22Rv1 (cell line): ENCODE data around the gene OR2T33.
"Not testable (repeated sequence)": the region's sequence is repeated elsewhere in the genome, so short reads cannot be mapped to it uniquely, and the experiment has no call there.

Experiments used
- H3K27ac ChIP-seq: fragments of 450-650 bp; 2 replicates; pipeline ENCODE4 v1.5.1; 2017
- ZFX ChIP-seq: fragments of 450-650 bp; IDR thresholded peaks from 2 replicates; pipeline ENCODE4 v1.6.1; 2017; ENCODE audit warnings: antibody characterized with exemption, borderline replicate concordance
- TF ChIP-seq, protein P1 (sequence below): fragments of 450-650 bp; IDR thresholded peaks from 2 replicates; pipeline ENCODE4 v1.5.1; 2017; ENCODE audit warnings: mild to moderate bottlenecking

The OR2T33 gene, protein sequence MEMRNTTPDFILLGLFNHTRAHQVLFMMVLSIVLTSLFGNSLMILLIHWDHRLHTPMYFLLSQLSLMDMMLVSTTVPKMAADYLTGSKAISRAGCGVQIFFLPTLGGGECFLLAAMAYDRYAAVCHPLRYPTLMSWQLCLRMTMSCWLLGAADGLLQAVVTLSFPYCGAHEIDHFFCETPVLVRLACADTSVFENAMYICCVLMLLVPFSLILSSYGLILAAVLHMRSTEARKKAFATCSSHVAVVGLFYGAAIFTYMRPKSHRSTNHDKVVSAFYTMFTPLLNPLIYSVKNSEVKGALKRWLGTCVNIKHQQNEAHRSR

DNA sequence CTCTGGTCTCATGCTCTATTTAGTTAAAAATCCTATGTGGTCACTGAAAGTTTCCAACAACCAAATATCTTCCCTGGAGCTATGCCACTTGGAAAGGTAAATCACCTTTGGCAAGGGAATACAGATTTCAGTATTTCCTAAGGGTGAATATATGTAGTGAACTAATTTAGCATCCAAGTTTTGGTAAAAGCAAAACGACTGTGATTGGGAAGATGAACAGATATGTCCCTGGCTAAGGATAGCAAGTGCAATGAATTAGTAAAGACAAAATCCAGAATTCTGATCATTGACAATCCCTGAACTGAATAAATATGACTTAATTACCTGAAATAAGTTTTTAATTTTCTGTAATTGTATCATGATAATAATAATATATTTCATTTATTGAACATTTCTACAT is at the start of gene OR2T33:
Gene OR2T33, minus strand, starts transcription at position 101 of the 400 bp plus-strand sequence. CDS start 4,162 bp downstream, outside the sequence.
- no peak within 1 kb of the TSS for H3K27ac ChIP-seq
- TF ChIP-seq ZFX: no peak
- TF ChIP-seq, protein P1, sequence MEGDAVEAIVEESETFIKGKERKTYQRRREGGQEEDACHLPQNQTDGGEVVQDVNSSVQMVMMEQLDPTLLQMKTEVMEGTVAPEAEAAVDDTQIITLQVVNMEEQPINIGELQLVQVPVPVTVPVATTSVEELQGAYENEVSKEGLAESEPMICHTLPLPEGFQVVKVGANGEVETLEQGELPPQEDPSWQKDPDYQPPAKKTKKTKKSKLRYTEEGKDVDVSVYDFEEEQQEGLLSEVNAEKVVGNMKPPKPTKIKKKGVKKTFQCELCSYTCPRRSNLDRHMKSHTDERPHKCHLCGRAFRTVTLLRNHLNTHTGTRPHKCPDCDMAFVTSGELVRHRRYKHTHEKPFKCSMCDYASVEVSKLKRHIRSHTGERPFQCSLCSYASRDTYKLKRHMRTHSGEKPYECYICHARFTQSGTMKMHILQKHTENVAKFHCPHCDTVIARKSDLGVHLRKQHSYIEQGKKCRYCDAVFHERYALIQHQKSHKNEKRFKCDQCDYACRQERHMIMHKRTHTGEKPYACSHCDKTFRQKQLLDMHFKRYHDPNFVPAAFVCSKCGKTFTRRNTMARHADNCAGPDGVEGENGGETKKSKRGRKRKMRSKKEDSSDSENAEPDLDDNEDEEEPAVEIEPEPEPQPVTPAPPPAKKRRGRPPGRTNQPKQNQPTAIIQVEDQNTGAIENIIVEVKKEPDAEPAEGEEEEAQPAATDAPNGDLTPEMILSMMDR: no peak

DNA sequence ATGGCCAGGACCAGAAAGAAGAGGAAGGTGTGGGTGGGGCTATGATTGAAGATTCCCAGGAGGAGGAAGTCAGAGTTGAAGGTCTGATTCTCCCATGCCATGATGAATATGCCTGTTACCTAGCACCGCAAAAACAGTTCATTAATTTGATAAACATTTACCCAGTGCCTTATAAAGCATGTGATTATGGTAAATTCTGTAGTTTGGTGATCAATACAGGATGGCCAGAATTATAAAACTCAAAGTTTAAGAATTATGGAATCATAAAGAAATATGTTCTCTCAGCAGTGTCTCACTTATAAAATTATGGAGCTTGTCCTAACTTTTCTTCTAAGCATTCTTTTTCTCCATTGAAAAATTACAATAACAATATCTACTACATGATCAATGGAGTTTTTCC is 46.7 kb upstream of the OR2T33 start, which contains the start of gene OR2M7:
Gene OR2M7, minus strand, starts transcription at position 101 of the 400 bp plus-strand sequence. Its CDS starts 0 bp downstream, at position 101.
- TF ChIP-seq, protein P1: no peak
- TF ChIP-seq ZFX: no peak
- H3K27ac ChIP-seq: no peak within 1 kb of the TSS

DNA sequence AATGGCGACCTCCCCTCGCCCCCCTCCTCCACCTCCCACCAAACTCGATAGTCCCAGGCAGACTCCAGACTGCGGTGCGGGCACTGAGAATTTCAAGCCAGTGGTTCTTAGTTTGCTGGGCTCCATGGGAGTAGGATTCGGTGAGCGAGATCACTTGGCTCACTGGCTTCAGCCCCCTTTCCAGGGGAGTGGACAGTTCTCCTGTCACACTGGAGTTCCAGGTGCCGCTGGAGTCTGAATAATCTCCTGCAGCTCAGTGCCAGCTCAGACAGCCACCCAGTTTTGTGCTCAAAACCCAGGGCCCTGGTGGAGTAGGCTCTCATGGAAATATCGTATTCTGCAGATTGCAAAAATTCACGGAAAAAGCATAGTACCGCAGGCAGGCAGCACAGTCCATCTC is 39.0 kb upstream of the OR2T33 start:
- TF ChIP-seq, protein P1: no peak
- TF ChIP-seq ZFX: no peak
- H3K27ac ChIP-seq: no peak overlapping the region

DNA sequence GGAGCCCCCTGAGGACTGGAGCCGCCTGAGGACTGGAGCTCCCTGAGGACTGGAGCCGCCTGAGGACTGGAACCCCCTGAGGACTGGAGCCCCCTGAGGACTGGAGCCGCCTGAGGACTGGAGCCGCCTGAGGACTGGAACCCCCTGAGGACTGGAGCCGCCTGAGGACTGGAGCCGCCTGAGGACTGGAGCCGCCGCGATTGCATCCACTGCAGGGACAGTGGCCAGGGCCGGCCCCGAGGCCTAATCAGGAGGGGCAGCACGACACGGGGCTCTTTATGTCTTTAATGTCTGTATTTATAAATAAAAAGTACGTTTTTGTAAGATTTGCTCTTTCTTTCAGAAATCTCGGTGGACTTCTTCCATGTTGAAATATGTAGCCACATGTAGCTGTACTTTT is 29.0 kb upstream of the OR2T33 start:
- not testable (repeated sequence) for H3K27ac ChIP-seq

DNA sequence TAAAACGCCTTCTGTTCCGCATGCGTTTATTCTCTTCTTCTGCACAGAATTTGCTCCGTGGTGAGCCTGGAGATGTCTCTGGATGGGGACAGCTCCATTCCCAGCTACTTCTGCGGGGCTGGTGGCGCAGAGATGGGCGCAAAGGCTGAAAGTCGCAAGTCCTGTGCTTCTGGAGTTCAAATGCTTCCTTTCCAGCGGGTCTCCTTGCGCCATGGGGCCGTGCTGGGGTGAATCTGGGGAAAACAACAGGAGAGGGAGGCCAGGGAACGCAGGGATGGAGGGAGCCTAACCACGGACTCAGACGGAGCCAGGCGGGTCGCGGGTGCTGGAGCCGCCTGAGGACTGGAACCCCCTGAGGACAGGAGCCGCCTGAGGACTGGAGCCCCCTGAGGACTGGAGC is 28.3 kb upstream of the OR2T33 start:
- H3K27ac ChIP-seq: no peak overlapping the region
- TF ChIP-seq, protein P1: no peak
- no peak for TF ChIP-seq ZFX

DNA sequence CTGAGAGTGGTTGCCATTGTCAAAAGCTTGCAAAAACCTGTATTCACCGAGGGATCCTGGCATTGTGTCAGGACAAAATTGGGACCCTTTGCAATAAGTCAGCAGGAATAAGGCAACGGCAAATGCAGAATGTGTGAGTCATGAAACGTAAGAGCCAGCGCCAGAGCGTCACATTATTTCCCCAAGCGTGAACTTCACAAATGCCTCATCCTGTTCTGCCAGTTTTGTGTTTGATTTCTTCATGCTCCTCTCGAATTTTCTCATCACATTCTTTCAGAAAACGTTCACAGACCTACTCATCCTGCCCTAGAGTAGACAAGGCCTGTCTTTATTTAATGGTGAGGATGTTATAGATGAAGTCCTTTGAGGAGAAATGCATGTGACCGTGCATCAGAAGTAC is 27.9 kb upstream of the OR2T33 start:
- H3K27ac ChIP-seq: not testable (repeated sequence)

DNA sequence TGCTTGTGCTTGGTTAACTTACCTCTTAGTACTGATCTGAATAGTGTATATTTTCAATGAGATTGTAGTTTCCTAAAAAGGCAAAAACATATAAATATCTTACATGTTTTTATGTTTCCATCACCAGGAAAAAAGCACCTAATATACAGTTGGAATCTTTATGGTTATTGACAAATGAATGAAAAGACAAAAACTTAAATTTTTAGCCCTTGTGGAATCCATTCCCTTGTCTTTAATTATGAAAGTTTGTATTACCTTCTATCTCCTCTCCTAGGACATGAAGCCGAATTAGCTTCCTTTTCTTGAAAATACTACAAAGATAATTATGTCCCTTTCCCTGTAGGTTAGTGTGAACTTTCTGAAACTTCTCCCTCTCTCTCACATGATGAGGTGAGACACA is 25.5 kb upstream of the OR2T33 start, which contains the start of gene OR2T12:
Gene OR2T12, minus strand, starts transcription at position 101 of the 400 bp plus-strand sequence. CDS start 7,846 bp downstream, outside the sequence.
- no peak within 1 kb of the TSS for H3K27ac ChIP-seq
- TF ChIP-seq, protein P1: no peak
- TF ChIP-seq ZFX: no peak

DNA sequence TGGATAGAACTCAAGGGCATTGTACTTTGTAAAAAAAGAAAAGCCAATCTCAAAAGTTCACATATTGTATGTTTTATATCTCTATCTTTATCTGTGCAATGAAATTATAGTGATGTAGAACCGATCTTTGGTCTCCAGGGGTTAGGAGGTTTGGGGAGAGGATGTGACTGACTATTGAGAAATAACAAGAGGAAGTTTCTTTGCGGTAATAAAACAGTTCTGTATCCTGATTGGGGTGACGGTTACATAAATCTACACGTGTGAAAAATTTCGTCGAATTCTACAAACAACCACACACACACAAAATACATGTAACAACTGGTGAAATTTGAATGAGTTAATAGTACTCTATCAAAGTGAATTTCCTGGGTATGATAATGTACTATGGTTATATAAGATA is 10.6 kb upstream of the OR2T33 start:
- H3K27ac ChIP-seq: no peak overlapping the region
- TF ChIP-seq, protein P1: no peak
- no peak for TF ChIP-seq ZFX

DNA sequence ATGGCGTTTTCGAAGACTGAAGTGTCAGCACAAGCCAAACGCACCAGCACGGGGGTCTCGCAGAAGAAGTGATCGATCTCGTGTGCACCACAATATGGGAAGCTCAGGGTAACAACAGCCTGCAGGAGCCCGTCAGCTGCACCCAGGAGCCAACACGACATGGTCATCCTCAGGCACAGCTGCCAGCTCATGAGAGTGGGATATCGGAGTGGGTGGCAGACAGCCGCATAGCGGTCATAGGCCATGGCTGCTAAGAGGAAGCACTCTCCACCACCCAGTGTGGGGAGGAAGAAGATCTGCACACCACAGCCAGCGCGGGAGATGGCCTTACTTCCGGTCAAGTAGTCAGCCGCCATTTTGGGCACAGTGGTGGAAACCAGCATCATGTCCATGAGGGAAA is 4.6 kb downstream of the OR2T33 start:
- H3K27ac ChIP-seq: not testable (repeated sequence)
